SK-N-SH treated with all-trans-retinoic acid at 6 μM for 48 hours (cell line): ENCODE results near the gene AP3D1.
A peak's percentile ranks its signal among the peaks of the same experiment; 100 is the strongest.

Source experiments
- ATAC-seq: fragments of 200-7000 bp; cut with Tn5 transposase; 3 replicates; pipeline ENCODE4 v1.9.1; 2020; ENCODE audit warnings: mild to moderate bottlenecking, moderate library complexity
- BACH2 ChIP-seq: fragments of 250-450 bp; sonication (Bioruptor Pico); IDR thresholded peaks from 2 replicates; pipeline ENCODE4 v1.9.0; 2021; ENCODE audit warnings: mild to moderate bottlenecking, borderline replicate concordance
- ESRRG ChIP-seq: fragments of 250-450 bp; sonication (Bioruptor Pico); IDR thresholded peaks from 2 replicates; pipeline ENCODE4 v1.6.1; 2021; ENCODE audit warnings: mild to moderate bottlenecking
- ISL1 ChIP-seq: fragments of 250-450 bp; sonication (Bioruptor Pico); IDR thresholded peaks from 2 replicates; pipeline ENCODE4 v2.1.2; 2022; ENCODE audit warnings: mild to moderate bottlenecking, moderate library complexity
- PPARA ChIP-seq: fragments of 250-450 bp; sonication (Bioruptor Pico); IDR thresholded peaks from 2 replicates; pipeline ENCODE4 v1.5.0; 2020; ENCODE audit warnings: mild to moderate bottlenecking, borderline replicate concordance
- SNAI2 ChIP-seq: fragments of 250-450 bp; sonication (Bioruptor Pico); IDR thresholded peaks from 2 replicates; pipeline ENCODE4 v1.5.0; 2020; ENCODE audit warnings: mild to moderate bottlenecking, moderate library complexity
- TCF4 ChIP-seq: fragments of 250-450 bp; sonication (Bioruptor Pico); IDR thresholded peaks from 2 replicates; pipeline ENCODE4 v1.8.0; 2021; ENCODE audit warnings: mild to moderate bottlenecking, moderate library complexity, borderline replicate concordance
- TOX ChIP-seq: fragments of 250-450 bp; sonication (Bioruptor Pico); IDR thresholded peaks from 2 replicates; pipeline ENCODE4 v1.8.0; 2021; ENCODE audit warnings: mild to moderate bottlenecking, moderate library complexity, borderline replicate concordance
- ZC3H10 ChIP-seq: fragments of 250-450 bp; sonication (Bioruptor Pico); IDR thresholded peaks from 2 replicates; pipeline ENCODE4 v1.5.1; 2021; ENCODE audit warnings: mild to moderate bottlenecking, moderate library complexity
- ZFP3 ChIP-seq: fragments of 250-450 bp; sonication (Bioruptor Pico); IDR thresholded peaks from 2 replicates; pipeline ENCODE4 v1.5.0; 2020; ENCODE audit warnings: mild to moderate bottlenecking, moderate library complexity
- ZFP30 ChIP-seq: fragments of 450-650 bp; formaldehyde crosslinking; IDR thresholded peaks from 2 replicates; pipeline ENCODE4 v1.5.0; 2022; ENCODE audit warnings: mild to moderate bottlenecking, moderate library complexity
- ZNF565 ChIP-seq: fragments of 450-650 bp; formaldehyde crosslinking; conservative IDR thresholded peaks from 2 replicates; pipeline ENCODE4 v1.5.0; 2020; ENCODE audit warnings: low read depth, mild to moderate bottlenecking, moderate library complexity
- ZNF8 ChIP-seq: fragments of 450-650 bp; formaldehyde crosslinking; IDR thresholded peaks from 2 replicates; pipeline ENCODE4 v1.5.0; 2020; ENCODE audit warnings: mild to moderate bottlenecking, moderate library complexity
- TF ChIP-seq, protein P1 (sequence below): fragments of 250-450 bp; sonication (Bioruptor Pico); IDR thresholded peaks from 2 replicates; pipeline ENCODE4 v1.8.0; 2020; ENCODE audit warnings: mild to moderate bottlenecking, moderate library complexity, borderline replicate concordance
- TF ChIP-seq, protein P2 (sequence below): fragments of 250-450 bp; sonication (Bioruptor Pico); IDR thresholded peaks from 2 replicates; pipeline ENCODE4 v1.5.0; 2020; ENCODE audit warnings: mild to moderate bottlenecking, moderate library complexity
- TF ChIP-seq, protein P3 (sequence below): fragments of 250-450 bp; sonication (Bioruptor Pico); IDR thresholded peaks from 2 replicates; pipeline ENCODE4 v1.5.1; 2020; ENCODE audit warnings: low read depth, mild to moderate bottlenecking, moderate library complexity
- TF ChIP-seq, protein P4 (sequence below): fragments of 250-450 bp; sonication (Bioruptor Pico); IDR thresholded peaks from 2 replicates; pipeline ENCODE4 v1.8.0; 2021; ENCODE audit warnings: low read depth, mild to moderate bottlenecking, moderate library complexity, borderline replicate concordance

The AP3D1 gene

DNA sequence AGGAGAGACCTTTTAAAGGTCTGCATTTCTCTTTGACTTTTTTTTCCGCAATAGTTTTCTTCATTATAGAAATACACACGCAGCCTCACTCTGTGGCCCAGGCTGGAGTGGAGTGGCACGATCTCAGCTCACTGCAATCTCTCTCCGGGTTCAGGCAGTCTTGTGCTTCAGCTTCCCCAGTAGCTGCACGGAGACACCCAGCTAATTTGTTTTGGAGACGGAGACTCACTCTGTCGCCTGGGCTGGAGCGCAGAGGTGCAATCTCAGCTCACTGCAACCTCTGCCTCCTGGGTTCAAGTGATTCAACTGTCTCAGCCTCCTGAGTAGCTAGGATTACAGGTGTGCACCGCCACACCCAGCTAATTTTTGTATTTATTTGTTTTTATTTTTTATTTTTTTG is 88.6 kb downstream of the AP3D1 start:
- TF ChIP-seq PPARA (CRISPR knock-in tag) (no peak), ZFP30 (CRISPR knock-in tag) (no peak), ZC3H10 (CRISPR knock-in tag) (no peak), ZNF565 (CRISPR knock-in tag) (no peak), ISL1 (CRISPR knock-in tag) (no peak), TCF4 (CRISPR knock-in tag) (no peak), ESRRG (CRISPR knock-in tag) (no peak), SNAI2 (CRISPR knock-in tag) (no peak)
- TF ChIP-seq, protein P1, sequence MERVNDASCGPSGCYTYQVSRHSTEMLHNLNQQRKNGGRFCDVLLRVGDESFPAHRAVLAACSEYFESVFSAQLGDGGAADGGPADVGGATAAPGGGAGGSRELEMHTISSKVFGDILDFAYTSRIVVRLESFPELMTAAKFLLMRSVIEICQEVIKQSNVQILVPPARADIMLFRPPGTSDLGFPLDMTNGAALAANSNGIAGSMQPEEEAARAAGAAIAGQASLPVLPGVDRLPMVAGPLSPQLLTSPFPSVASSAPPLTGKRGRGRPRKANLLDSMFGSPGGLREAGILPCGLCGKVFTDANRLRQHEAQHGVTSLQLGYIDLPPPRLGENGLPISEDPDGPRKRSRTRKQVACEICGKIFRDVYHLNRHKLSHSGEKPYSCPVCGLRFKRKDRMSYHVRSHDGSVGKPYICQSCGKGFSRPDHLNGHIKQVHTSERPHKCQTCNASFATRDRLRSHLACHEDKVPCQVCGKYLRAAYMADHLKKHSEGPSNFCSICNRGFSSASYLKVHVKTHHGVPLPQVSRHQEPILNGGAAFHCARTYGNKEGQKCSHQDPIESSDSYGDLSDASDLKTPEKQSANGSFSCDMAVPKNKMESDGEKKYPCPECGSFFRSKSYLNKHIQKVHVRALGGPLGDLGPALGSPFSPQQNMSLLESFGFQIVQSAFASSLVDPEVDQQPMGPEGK (CRISPR knock-in tag), result no peak
- TF ChIP-seq, protein P2, sequence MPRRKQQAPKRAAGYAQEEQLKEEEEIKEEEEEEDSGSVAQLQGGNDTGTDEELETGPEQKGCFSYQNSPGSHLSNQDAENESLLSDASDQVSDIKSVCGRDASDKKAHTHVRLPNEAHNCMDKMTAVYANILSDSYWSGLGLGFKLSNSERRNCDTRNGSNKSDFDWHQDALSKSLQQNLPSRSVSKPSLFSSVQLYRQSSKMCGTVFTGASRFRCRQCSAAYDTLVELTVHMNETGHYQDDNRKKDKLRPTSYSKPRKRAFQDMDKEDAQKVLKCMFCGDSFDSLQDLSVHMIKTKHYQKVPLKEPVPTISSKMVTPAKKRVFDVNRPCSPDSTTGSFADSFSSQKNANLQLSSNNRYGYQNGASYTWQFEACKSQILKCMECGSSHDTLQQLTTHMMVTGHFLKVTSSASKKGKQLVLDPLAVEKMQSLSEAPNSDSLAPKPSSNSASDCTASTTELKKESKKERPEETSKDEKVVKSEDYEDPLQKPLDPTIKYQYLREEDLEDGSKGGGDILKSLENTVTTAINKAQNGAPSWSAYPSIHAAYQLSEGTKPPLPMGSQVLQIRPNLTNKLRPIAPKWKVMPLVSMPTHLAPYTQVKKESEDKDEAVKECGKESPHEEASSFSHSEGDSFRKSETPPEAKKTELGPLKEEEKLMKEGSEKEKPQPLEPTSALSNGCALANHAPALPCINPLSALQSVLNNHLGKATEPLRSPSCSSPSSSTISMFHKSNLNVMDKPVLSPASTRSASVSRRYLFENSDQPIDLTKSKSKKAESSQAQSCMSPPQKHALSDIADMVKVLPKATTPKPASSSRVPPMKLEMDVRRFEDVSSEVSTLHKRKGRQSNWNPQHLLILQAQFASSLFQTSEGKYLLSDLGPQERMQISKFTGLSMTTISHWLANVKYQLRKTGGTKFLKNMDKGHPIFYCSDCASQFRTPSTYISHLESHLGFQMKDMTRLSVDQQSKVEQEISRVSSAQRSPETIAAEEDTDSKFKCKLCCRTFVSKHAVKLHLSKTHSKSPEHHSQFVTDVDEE (CRISPR knock-in tag), result no peak
- TF ChIP-seq, protein P3, sequence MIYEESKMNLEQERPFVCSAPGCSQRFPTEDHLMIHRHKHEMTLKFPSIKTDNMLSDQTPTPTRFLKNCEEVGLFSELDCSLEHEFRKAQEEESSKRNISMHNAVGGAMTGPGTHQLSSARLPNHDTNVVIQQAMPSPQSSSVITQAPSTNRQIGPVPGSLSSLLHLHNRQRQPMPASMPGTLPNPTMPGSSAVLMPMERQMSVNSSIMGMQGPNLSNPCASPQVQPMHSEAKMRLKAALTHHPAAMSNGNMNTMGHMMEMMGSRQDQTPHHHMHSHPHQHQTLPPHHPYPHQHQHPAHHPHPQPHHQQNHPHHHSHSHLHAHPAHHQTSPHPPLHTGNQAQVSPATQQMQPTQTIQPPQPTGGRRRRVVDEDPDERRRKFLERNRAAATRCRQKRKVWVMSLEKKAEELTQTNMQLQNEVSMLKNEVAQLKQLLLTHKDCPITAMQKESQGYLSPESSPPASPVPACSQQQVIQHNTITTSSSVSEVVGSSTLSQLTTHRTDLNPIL, result no peak
- ATAC-seq, result no peak

DNA sequence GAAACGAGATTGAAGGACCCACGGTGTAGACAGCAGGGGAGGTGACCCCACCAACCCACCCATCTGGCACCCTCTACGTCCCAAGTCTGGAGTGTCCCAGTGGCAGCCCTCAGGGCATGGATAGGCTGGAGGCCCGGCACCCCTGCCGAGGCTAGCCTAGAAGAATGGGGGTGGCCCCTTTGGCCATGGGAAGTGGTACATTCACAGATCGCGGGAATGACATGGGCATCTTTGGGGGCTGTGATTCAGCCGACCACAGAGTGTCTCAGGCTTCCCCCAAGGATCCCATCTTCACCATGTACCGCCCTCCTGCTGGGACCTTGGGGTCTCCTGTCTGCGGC is 89.0 kb downstream of the AP3D1 start:
- no peak for TF ChIP-seq ZC3H10 (CRISPR knock-in tag)
- TF ChIP-seq ZNF8, result no peak
- TF ChIP-seq BACH2, result no peak
- no peak for TF ChIP-seq ESRRG (CRISPR knock-in tag)
- no peak for TF ChIP-seq ZFP3 (CRISPR knock-in tag)
- no peak for ATAC-seq

DNA sequence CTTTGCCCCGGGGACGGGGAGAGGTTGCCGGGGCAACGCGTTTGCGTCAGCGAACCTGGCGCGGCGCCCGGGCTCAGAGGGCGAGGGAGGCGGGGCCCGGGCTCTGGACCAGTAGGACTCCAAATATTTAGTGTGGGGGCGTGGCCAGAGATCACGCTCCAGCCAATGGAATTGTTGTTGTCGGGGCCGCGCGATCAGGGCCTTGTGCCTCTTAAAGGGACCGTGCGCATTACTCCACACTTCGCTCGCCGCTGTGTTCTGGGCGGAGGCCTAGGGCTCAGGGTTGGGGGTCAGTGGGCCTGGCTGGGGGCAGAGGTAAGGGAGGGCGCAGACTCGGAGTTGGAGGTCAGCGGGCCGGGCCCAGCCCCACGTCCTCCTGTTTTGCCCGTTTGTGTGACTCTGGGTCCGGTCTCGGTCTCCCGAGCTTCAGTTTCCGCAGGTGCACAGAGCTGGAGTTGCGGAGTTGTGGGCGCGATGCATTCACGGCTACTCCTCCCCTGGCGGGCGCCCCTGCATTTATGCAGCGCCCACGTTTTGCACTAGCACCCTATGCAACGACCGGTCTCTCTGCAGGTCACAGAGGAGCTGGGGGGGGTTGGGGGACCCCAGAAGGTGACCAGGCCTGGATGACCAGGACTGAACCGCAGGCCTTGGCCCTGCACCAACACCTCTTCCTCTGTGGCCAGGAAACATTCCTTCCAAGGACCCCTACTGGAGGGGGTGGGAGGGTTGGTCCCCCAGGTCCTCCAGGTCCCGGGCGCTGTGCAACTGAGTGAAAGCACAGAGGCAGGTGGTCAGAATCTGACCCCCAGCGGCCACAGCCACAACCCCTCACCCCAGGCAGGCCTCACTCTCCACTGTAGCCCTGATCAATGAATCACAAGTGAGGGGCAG is 89.6 kb downstream of the AP3D1 start:
- peak; percentile 85 for ATAC-seq

More for the DNA sequence above, 89.6 kb downstream of the AP3D1 start:
- TF ChIP-seq ISL1 (CRISPR knock-in tag) (no peak), TOX (CRISPR knock-in tag) (no peak), ZNF565 (CRISPR knock-in tag) (no peak), SNAI2 (CRISPR knock-in tag) (no peak)
- TF ChIP-seq, protein P4, sequence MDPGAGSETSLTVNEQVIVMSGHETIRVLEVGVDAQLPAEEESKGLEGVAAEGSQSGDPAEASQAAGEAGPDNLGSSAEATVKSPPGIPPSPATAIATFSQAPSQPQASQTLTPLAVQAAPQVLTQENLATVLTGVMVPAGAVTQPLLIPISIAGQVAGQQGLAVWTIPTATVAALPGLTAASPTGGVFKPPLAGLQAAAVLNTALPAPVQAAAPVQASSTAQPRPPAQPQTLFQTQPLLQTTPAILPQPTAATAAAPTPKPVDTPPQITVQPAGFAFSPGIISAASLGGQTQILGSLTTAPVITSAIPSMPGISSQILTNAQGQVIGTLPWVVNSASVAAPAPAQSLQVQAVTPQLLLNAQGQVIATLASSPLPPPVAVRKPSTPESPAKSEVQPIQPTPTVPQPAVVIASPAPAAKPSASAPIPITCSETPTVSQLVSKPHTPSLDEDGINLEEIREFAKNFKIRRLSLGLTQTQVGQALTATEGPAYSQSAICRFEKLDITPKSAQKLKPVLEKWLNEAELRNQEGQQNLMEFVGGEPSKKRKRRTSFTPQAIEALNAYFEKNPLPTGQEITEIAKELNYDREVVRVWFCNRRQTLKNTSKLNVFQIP (CRISPR knock-in tag), result no peak
- TF ChIP-seq, protein P1 (CRISPR knock-in tag), result no peak
